Peyer's patch (tissue), 4 donors: ENCODE results near the gene CENPW. TPM values are rescaled to one million over a fixed set of nuclear protein-coding genes. Genes with fewer than 3 reads are reported as not detected.

ENCODE experiments used
- DNase-seq, 3 donors: peaks; one replicate each; pipeline ENCODE4 v3.0.0-alpha.2; 2017 to 2019
- H3K27ac ChIP-seq, 4 donors: fragments of 200-600 bp; sonication (generic); one replicate each; pipeline ENCODE4 v1.5.1; 2016 to 2019
- H3K27me3 ChIP-seq, 2 donors: fragments of 200-600 bp; sonication (generic); one replicate each; pipeline ENCODE4 v1.5.1; 2019
- H3K36me3 ChIP-seq, 3 donors: fragments of 200-600 bp; sonication (generic); one replicate each; pipeline ENCODE4 v1.5.1; 2016 to 2019
- H3K4me1 ChIP-seq, 4 donors: fragments of 200-600 bp; sonication (generic); one replicate each; pipeline ENCODE4 v1.5.1; 2016 to 2019
- H3K4me3 ChIP-seq, 4 donors: fragments of 200-600 bp; sonication (generic); 1 replicate in 3 of 4; 2 replicates in 1 of 4; pipeline ENCODE4 v1.5.1; 2016 to 2019; ENCODE audit warnings: mild to moderate bottlenecking in 1 of 4
- H3K9me3 ChIP-seq, 4 donors: fragments of 200-600 bp; sonication (generic); one replicate each; pipeline ENCODE4 v1.5.1; 2016 to 2019; ENCODE audit warnings: mild to moderate bottlenecking in 1 of 4
- POLR2A ChIP-seq, 2 donors: fragments of 450-650 bp; IDR thresholded peaks; one replicate each; pipeline ENCODE4 v1.5.1; 2017; ENCODE audit warnings: antibody characterized with exemption in 2 of 2, mild to moderate bottlenecking in 2 of 2, moderate library complexity in 2 of 2
- total RNA-seq, 4 donors: library from RNA; depleted of rRNA; stranded (reverse); fragments of >200 nt; gene quantifications; one replicate each; pipeline ENCODE4 v1.1.0, GENCODE V29; 2016
- TF ChIP-seq, protein P1 (sequence below), 6 experiments: fragments of 450-650 bp in 4 of 6; fragments of 200-600 bp in 2 of 6; sonication (generic) in 1 of 6; IDR thresholded peaks; one replicate each; pipeline ENCODE4 v1.5.1; 2017 to 2019; ENCODE audit warnings: antibody characterized with exemption in 6 of 6, mild to moderate bottlenecking in 3 of 6, moderate library complexity in 1 of 6

Gene CENPW
- total RNA-seq, 4 donors from 2014 or later: 3.3 TPM; not detected in 3

- TF ChIP-seq POLR2A (IDR thresholded peaks at IDR 0.05): no peak
- TF ChIP-seq, protein P1, sequence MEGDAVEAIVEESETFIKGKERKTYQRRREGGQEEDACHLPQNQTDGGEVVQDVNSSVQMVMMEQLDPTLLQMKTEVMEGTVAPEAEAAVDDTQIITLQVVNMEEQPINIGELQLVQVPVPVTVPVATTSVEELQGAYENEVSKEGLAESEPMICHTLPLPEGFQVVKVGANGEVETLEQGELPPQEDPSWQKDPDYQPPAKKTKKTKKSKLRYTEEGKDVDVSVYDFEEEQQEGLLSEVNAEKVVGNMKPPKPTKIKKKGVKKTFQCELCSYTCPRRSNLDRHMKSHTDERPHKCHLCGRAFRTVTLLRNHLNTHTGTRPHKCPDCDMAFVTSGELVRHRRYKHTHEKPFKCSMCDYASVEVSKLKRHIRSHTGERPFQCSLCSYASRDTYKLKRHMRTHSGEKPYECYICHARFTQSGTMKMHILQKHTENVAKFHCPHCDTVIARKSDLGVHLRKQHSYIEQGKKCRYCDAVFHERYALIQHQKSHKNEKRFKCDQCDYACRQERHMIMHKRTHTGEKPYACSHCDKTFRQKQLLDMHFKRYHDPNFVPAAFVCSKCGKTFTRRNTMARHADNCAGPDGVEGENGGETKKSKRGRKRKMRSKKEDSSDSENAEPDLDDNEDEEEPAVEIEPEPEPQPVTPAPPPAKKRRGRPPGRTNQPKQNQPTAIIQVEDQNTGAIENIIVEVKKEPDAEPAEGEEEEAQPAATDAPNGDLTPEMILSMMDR (IDR thresholded peaks at IDR 0.05): no peak
- no peak for DNase-seq
- no peaks in the 10 kb centered on the region for H3K36me3 ChIP-seq
- no peak overlapping the region for H3K4me3 ChIP-seq
- H3K9me3 ChIP-seq: no peaks in the 10 kb centered on the region
- H3K27ac ChIP-seq: no peak overlapping the region
- no peaks in the 10 kb centered on the region for H3K27me3 ChIP-seq
- H3K4me1 ChIP-seq: no peaks in the 10 kb centered on the region
Observed at GRCh38 chr6:126307849-126308248, 32.1 kb upstream of the CENPW start.

DNA sequence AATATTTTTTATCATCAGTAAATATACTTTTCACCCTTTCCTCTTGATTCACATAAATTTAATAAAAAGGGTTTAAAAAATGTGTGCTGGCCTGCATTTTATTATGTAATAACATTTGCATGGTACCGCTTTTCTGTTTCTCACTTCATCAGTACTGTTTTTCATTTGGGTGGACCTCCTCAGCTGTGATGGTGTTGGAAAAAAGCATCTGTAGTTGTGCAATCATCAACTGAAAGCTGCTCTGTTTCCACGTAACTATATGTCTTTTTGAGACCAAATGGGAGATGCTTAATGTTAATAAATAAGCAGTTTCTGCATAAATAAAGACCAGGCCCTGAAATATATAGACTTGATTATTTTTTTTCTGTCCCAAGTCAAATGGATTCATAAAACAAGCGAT, 31.6 kb upstream of the CENPW start:
- Histone ChIP-seq H3K9me3 (no peaks in the 10 kb centered on the region), H3K27me3 (no peaks in the 10 kb centered on the region), H3K36me3 (no peaks in the 10 kb centered on the region), H3K4me1 (no peaks in the 10 kb centered on the region), H3K4me3 (no peak overlapping the region), H3K27ac (no peak overlapping the region)
- TF ChIP-seq, protein P1 (IDR thresholded peaks at IDR 0.05): no peak
- no peak for TF ChIP-seq POLR2A (IDR thresholded peaks at IDR 0.05)
- DNase-seq: no peak

DNA sequence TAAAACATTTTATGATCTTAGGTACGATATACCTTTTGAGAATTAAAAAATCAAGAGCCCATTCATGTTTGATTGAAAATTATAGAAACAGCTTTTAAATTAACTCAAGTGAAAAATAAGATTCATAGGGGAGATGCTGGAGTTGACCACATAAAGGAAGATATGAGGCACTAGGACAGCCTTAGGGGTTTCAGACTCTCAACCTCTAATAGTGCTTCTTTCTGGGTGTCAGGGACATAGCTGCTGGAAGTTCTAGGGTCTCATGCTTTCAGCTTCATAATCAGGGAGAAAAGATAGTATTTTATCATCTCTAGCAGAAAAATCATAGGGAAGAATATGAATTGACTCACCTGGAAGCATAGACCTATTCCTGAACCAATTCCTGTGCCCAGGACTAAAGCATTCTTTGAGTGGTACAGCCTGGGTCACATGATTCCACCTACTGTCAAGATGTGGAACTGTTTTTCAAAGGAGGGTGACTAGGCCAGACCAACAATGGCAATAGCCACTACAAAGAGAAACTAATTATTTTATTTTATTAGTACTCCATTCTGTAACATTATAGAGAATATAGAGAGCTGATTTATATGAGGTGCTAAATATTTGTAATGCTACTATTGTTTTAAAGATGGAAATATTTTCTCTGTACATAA, 27.8 kb upstream of the CENPW start:
- Histone ChIP-seq H3K27ac (no peak overlapping the region), H3K36me3 (no peaks in the 10 kb centered on the region), H3K4me3 (no peak overlapping the region), H3K4me1 (no peaks in the 10 kb centered on the region), H3K9me3 (no peaks in the 10 kb centered on the region), H3K27me3 (no peaks in the 10 kb centered on the region)
- TF ChIP-seq, protein P1 (IDR thresholded peaks at IDR 0.05): peak in 3 of 6 experiments; percentile 37 to 52 (median 45)
- TF ChIP-seq POLR2A (IDR thresholded peaks at IDR 0.05): no peak
- DNase-seq: no peak

GRCh38 chr6:126313941-126314340, 26.0 kb upstream of the CENPW start:
- H3K4me3 ChIP-seq: no peak overlapping the region
- TF ChIP-seq, protein P1 (IDR thresholded peaks at IDR 0.05): no peak

GRCh38 chr6:126318797-126319196, 21.1 kb upstream of the CENPW start:
- DNase-seq: no peak
- Histone ChIP-seq H3K36me3 (no peaks in the 10 kb centered on the region), H3K9me3 (no peaks in the 10 kb centered on the region), H3K27ac (no peak overlapping the region), H3K27me3 (no peaks in the 10 kb centered on the region), H3K4me3 (no peak overlapping the region), H3K4me1 (no peaks in the 10 kb centered on the region)
- no peak for TF ChIP-seq POLR2A (IDR thresholded peaks at IDR 0.05)
- TF ChIP-seq, protein P1 (IDR thresholded peaks at IDR 0.05): no peak

More at GRCh38 chr6:126313941-126314340, 26.0 kb upstream of the CENPW start:
- no peaks in the 10 kb centered on the region for H3K27me3 ChIP-seq
- no peak overlapping the region for H3K27ac ChIP-seq
- no peaks in the 10 kb centered on the region for H3K36me3 ChIP-seq
- no peaks in the 10 kb centered on the region for H3K4me1 ChIP-seq
- H3K9me3 ChIP-seq: no peaks in the 10 kb centered on the region
- DNase-seq: no peak

DNA sequence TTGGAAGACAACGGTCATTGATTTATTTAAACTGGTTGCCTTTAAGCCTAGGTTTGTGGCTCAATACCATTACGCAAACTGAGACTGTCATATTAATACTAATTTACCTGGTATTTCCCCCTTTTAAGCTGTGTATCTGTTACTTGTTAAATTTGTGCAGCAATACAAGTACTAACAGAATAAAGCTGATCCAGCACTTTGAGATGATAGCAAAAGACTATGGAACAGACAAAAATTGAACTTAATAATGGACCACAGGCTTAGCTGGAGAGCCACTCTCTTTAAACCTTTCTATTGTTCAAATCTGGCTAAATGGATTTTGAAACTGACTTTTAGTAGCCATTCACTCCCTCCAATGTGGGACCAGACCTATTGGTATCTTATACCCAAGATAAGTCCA, 6.2 kb upstream of the CENPW start:
- H3K36me3 ChIP-seq: no peaks in the 10 kb centered on the region
- H3K27me3 ChIP-seq: no peaks in the 10 kb centered on the region
- no peaks in the 10 kb centered on the region for H3K4me1 ChIP-seq
- no peak for DNase-seq
- H3K27ac ChIP-seq: no peak overlapping the region
- H3K9me3 ChIP-seq: no peaks in the 10 kb centered on the region
- H3K4me3 ChIP-seq: no peak overlapping the region
- TF ChIP-seq POLR2A (IDR thresholded peaks at IDR 0.05): no peak
- TF ChIP-seq, protein P1 (IDR thresholded peaks at IDR 0.05): no peak
